K562 (cell line): ENCODE data around the gene CFAP97D2. TPM values are rescaled to one million over a fixed set of nuclear protein-coding genes. Genes with fewer than 3 reads are reported as not detected.

Experiments
- ATAC-seq: fragments of 200-7000 bp; cut with Tn5 transposase; 3 replicates; pipeline ENCODE4 v1.9.1; 2020; ENCODE audit warnings: moderate library complexity
- BruUV-seq: library from RNA; stranded (reverse); fragments of 400-500 nt; replicated peaks from 2 replicates; lab custom pipeline; 2021; lab: Mats Ljungman, UMichigan
- CTCF ChIA-PET: fragments of 300-600 bp; formaldehyde crosslinking; extraction: SDS; loops from one replicate; lab custom pipeline; 2021; ENCODE audit warnings: low intra/inter-chr PET ratio; lab: Yijun Ruan, JAX
- POLR2A ChIA-PET: fragments of 300-600, 350-650 bp; sonication (Branson Sonifier 250); formaldehyde crosslinking; extraction: SDS; loops from one replicate; lab custom pipeline; 2021; ENCODE audit warnings: antibody characterized with exemption, inconsistent platforms; lab: Yijun Ruan, JAX
- DNase-seq, 4 experiments: peaks; one replicate each; pipeline versions ENCODE4 v3.0.0 to v3.0.0-alpha.2; 2011 to 2018; ENCODE audit warnings: low spot score in 3 of 4, mixed read lengths in 3 of 4; ENCODE audit errors: extremely low read depth in 1 of 4
- FAIRE-seq: peaks from 2 replicates; lab custom pipeline; 2011; peaks lifted over from hg19 to GRCh38; lab: Jason Lieb, UNC
- H2AFZ ChIP-seq: 2 replicates; pipeline ENCODE4 v1.6.0; 2011; ENCODE audit warnings: low read depth, low read length, control low read depth, inconsistent platforms
- H3K27ac ChIP-seq: fragments of 200-600 bp; 3 replicates; pipeline ENCODE4 v1.8.0; 2011; ENCODE audit warnings: low read depth, mild to moderate bottlenecking, control low read depth, inconsistent platforms, low read length, moderate library complexity, mixed read lengths; ENCODE audit errors: extremely low read depth
- H3K27me3 ChIP-seq, 2 experiments: fragments of 300-600 bp in 1 of 2; 2 replicates in 1 of 2; 3 replicates in 1 of 2; pipeline versions ENCODE4 v1.6.0 to v1.8.0; 2011; ENCODE audit warnings: inconsistent platforms in 2 of 2, low read length in 2 of 2, mild to moderate bottlenecking in 1 of 2, mixed read lengths in 1 of 2, moderate library complexity in 1 of 2; ENCODE audit not compliant: control insufficient read depth in 2 of 2, insufficient read depth in 2 of 2
- H3K36me3 ChIP-seq: fragments of 300-600 bp; 3 replicates; pipeline ENCODE4 v1.8.0; 2011; ENCODE audit warnings: mild to moderate bottlenecking, low read length, inconsistent platforms; ENCODE audit not compliant: control insufficient read depth, insufficient read depth
- H3K4me1 ChIP-seq, 2 experiments: fragments of 200-600 bp in 1 of 2; replicated peaks in 1 of 2; 2 replicates in 1 of 2; 3 replicates in 1 of 2; pipeline versions ENCODE4 v1.5.1 to v1.8.0; 2011; ENCODE audit warnings: inconsistent platforms in 2 of 2, low read length in 2 of 2, mild to moderate bottlenecking in 1 of 2, mixed read lengths in 1 of 2, moderate library complexity in 1 of 2; ENCODE audit not compliant: control insufficient read depth in 2 of 2, insufficient read depth in 2 of 2
- H3K4me2 ChIP-seq: 2 replicates; pipeline ENCODE4 v1.6.1; 2011; ENCODE audit warnings: low read length, control low read depth, inconsistent platforms, mixed read lengths; ENCODE audit not compliant: insufficient read depth
- H3K4me3 ChIP-seq: fragments of 200-600 bp; sonication (generic), shearing (Covaris generic); 2 replicates; pipeline ENCODE4 v1.5.1; 2016; ENCODE audit warnings: control low read depth, inconsistent platforms
- H3K79me2 ChIP-seq: fragments of 200-600 bp; 3 replicates; pipeline ENCODE4 v1.8.0; 2011; ENCODE audit warnings: low read length, inconsistent platforms; ENCODE audit not compliant: control insufficient read depth, insufficient read depth
- H3K9ac ChIP-seq, 2 experiments: 2 replicates each; pipeline versions ENCODE4 v1.6.0 to v1.6.1; 2011; ENCODE audit warnings: low read depth in 2 of 2, low read length in 2 of 2, control low read depth in 1 of 2, inconsistent platforms in 1 of 2, mild to moderate bottlenecking in 1 of 2, mixed read lengths in 1 of 2; ENCODE audit not compliant: insufficient read depth in 1 of 2
- H3K9me1 ChIP-seq: one replicate; pipeline ENCODE4 v1.6.0; 2011; ENCODE audit warnings: inconsistent platforms, mild to moderate bottlenecking, low read length, moderate library complexity; ENCODE audit not compliant: control insufficient read depth, insufficient read depth
- H3K9me3 ChIP-seq: replicated peaks from 2 replicates; pipeline ENCODE4 v1.5.1; 2011; ENCODE audit warnings: low read depth, low read length, inconsistent platforms; ENCODE audit not compliant: control insufficient read depth, insufficient read depth
- H4K20me1 ChIP-seq: replicated peaks from 2 replicates; pipeline ENCODE4 v1.6.1; 2011; ENCODE audit warnings: low read length, inconsistent platforms, mixed read lengths; ENCODE audit not compliant: control insufficient read depth, insufficient read depth
- CREB3L1 ChIP-seq: fragments of 450-650 bp; IDR thresholded peaks from 2 replicates; pipeline ENCODE4 v1.6.1; 2014; ENCODE audit warnings: low read depth, mild to moderate bottlenecking, moderate library complexity, borderline replicate concordance
- ZBTB33 ChIP-seq: sonication (generic); formaldehyde crosslinking; IDR thresholded peaks from 2 replicates; pipeline ENCODE4 v1.8.1; 2023; ENCODE audit warnings: mild to moderate bottlenecking, missing genetic modification reagents
- whole genome bisulfite sequencing: fragments of 100-300 bp; shearing (Covaris generic); methylation state at CpG from one replicate; pipeline ENCODE4 v1.1.6; 2016; ENCODE audit warnings: low coverage, mixed read lengths; ENCODE audit not compliant: insufficient coverage; ENCODE audit errors: missing lambda C conversion rate; 5-methylcytosine and 5-hydroxymethylcytosine counted together
- in situ Hi-C: fragments of 300-500 bp; cut with MboI; formaldehyde crosslinking; loops from 4 replicates; pipeline ENCODE4 v1.15.0; 2018; ENCODE audit warnings: inconsistent platforms, mixed read lengths
- intact Hi-C: fragments of 100-400 bp; cut with micrococcal nuclease; formaldehyde crosslinking; loops from 2 replicates; pipeline ENCODE4 v1.14.2; 2022
- polyA plus RNA-seq, 8 experiments: library from polyadenylated mRNA; depleted of rRNA in 4 of 8; stranded (reverse) in 5 of 8; unstranded in 3 of 8; fragments of >200 nt; fragmentation: Nextera tagmentation in 2 of 8; fragmentation: Illumina TruSeq in 1 of 8; extraction: Ambion mirVana in 2 of 8; extraction: Trizol in 1 of 8; gene quantifications; 2 replicates each; pipeline versions ENCODE4 v1.2.1 to v1.2.3, GENCODE V29; 2011 to 2014; ENCODE audit warnings: inconsistent platforms in 1 of 8, missing spikeins in 1 of 8
- total RNA-seq, 7 experiments: library from RNA; depleted of rRNA in 6 of 7; stranded (reverse); fragments of >200 nt in 6 of 7; fragmentation: Illumina TruSeq in 2 of 7; extraction: Trizol in 2 of 7; gene quantifications; 2 replicates each; pipeline versions ENCODE4 v1.2.1 to v1.2.3, GENCODE V29; 2011 to 2021; ENCODE audit warnings: low replicate concordance in 1 of 7

The CFAP97D2 gene
- total and polyA plus RNA-seq, 9 of the 15 experiments (the other 6 are each of a cell fraction or from before 2014, with no cell fraction given): not detected

- Histone ChIP-seq H3K79me2 (peaks cover 2% of the 10 kb centered on the region; the same call in 1 of the 3 replicates), H3K9ac (no peak overlapping the region), H3K9me3 (no peaks in the 10 kb centered on the region), H3K9me1 (no peaks in the 10 kb centered on the region), H3K4me3 (no peak overlapping the region), H3K27me3 (no peaks in the 10 kb centered on the region), H2AFZ (no peak overlapping the region), H3K36me3 (peaks cover 87% of the 10 kb centered on the region), H4K20me1 (no peaks in the 10 kb centered on the region), H3K4me1 (peaks cover 4 to 8% of the 10 kb centered on the region in 2 experiments; a peak in 4 of 5 replicates), H3K4me2 (no peak overlapping the region), H3K27ac (no peak overlapping the region)
- FAIRE-seq (no peak), ATAC-seq (no peak), DNase-seq (no peak)
- POLR2A ChIA-PET: interaction anchor here (0.8 to 1.4 kb wide), 2 partner anchors 9 to 13 kb away, joined by 4 to 5 read pairs; no protein-coding TSS in a partner anchor
- TF ChIP-seq CREB3L1 (no peak), ZBTB33 (CRISPR knock-in tag) (peak; percentile 75)
- intact Hi-C loops: no loop called here
- in situ Hi-C loops: no loop called here
- 90% methylated on average over 7 of the region's 7 CpGs for WGBS
- CTCF ChIA-PET: no interaction called here
- BruUV-seq: no TSS peak
Measured at GRCh38 chr13:114249077-114249476, 70.0 kb downstream of the CFAP97D2 start.
